LNCaP clone FGC (cell line): ENCODE data around the gene NEAT1.

ENCODE experiments used
- DNase-seq: peaks from one replicate; pipeline ENCODE4 v3.0.0-alpha.2; 2011; ENCODE audit warnings: low read depth
- H3K4me3 ChIP-seq: 2 replicates; pipeline ENCODE4 v1.5.1; 2011; ENCODE audit warnings: mild to moderate bottlenecking, low read depth, low read length, control low read depth
- CTCF ChIP-seq: IDR thresholded peaks from 2 replicates; pipeline ENCODE4 v1.5.1; 2012; ENCODE audit warnings: mild to moderate bottlenecking; ENCODE audit not compliant: control insufficient read depth, insufficient read depth; ENCODE audit errors: extremely low read depth

Gene NEAT1

GRCh38 chr11:65390099-65390941 lies 32.3 kb upstream of the NEAT1 start:
- no peak for TF ChIP-seq CTCF
- DNase-seq: no peak
- H3K4me3 ChIP-seq: no peak overlapping the region

- no peak overlapping the region for H3K4me3 ChIP-seq
- no peak for DNase-seq
- TF ChIP-seq CTCF: no peak
Measured at GRCh38 chr11:65390996-65391395, 31.6 kb upstream of the NEAT1 start.

GRCh38 chr11:65392186-65392829 lies 30.3 kb upstream of the NEAT1 start:
- no peak for TF ChIP-seq CTCF
- no peak for DNase-seq
- no peak overlapping the region for H3K4me3 ChIP-seq

- H3K4me3 ChIP-seq: no peak overlapping the region
- no peak for TF ChIP-seq CTCF
- no peak for DNase-seq
Measured at GRCh38 chr11:65392899-65393298, 29.7 kb upstream of the NEAT1 start.

- no peak for TF ChIP-seq CTCF
- DNase-seq: no peak
Measured at GRCh38 chr11:65393513-65394079, 29.0 kb upstream of the NEAT1 start.

GRCh38 chr11:65394125-65394536 lies 28.5 kb upstream of the NEAT1 start:
- TF ChIP-seq CTCF: no peak
- no peak for DNase-seq

More at GRCh38 chr11:65393513-65394079, 29.0 kb upstream of the NEAT1 start:
- no peak overlapping the region for H3K4me3 ChIP-seq

More at GRCh38 chr11:65394125-65394536, 28.5 kb upstream of the NEAT1 start:
- no peak overlapping the region for H3K4me3 ChIP-seq
